ENCODE data around the gene E4F1. TPM values are rescaled to one million over a fixed set of nuclear protein-coding genes. Genes with fewer than 3 reads are reported as not detected.

Gene E4F1
- total and polyA plus RNA-seq, 2 donors (not counting 3 experiments of a cell fraction or from before 2014, with no cell fraction given) = 28.6 to 32.7 TPM

GRCh38 chr16:2229632-2230250 lies 6.3 kb downstream of the E4F1 start:
- Histone ChIP-seq H3K4me1 (ENCODE audit: control insufficient read depth, extremely low read depth, insufficient read depth, low read length) (no peaks in the 10 kb centered on the region), H3K9ac (replicated peaks; ENCODE audit: extremely low read depth, insufficient read depth, low read length) (no peak overlapping the region), H3K79me2 (ENCODE audit: control insufficient read depth, insufficient read depth, low read length) (peaks cover 24% of the 10 kb centered on the region), H3K27ac (ENCODE audit: insufficient read depth, low read depth, low read length) (no peak overlapping the region), H3K27me3 (ENCODE audit: control insufficient read depth in 2 of 2, insufficient read depth in 2 of 2, low read length in 2 of 2) (no peaks in the 10 kb centered on the region), H3K4me3 (replicated peaks in 1 of 3; ENCODE audit: insufficient read depth in 1 of 3, low read depth in 1 of 3, low read length in 3 of 3) (no peak overlapping the region), H3K36me3 (ENCODE audit: control insufficient read depth in 2 of 2, extremely low read depth in 1 of 2, insufficient read depth in 2 of 2, low read length in 2 of 2) (peaks cover 9 to 44% of the 10 kb centered on the region in 2 experiments), H3K9me1 (replicated peaks; ENCODE audit: control insufficient read depth, extremely low read depth, insufficient read depth, low read length) (no peaks in the 10 kb centered on the region), H3K9me3 (replicated peaks; ENCODE audit: control insufficient read depth, insufficient read depth, low read length) (no peaks in the 10 kb centered on the region), H4K20me1 (replicated peaks; ENCODE audit: control insufficient read depth, extremely low read depth, insufficient read depth, low read length) (no peaks in the 10 kb centered on the region), H2AFZ (ENCODE audit: low read depth, low read length) (no peak overlapping the region), H3K4me2 (ENCODE audit: insufficient read depth, low read length) (no peak overlapping the region)
- intact Hi-C loops (cut with micrococcal nuclease) (no loop called here), dilution Hi-C loops (cut with MboI; ENCODE audit: extremely low pct_ligation_motif_present, low sequenced_read_pairs) (no loop called here)
- TF ChIP-seq EZH2 (IDR thresholded peaks at IDR 0.05; ENCODE audit: borderline replicate concordance, low read depth, low read length, severe bottlenecking) (no peak), POLR2AphosphoS5 (IDR thresholded peaks at IDR 0.05; ENCODE audit: insufficient read depth, low read depth, low read length) (no peak), POLR2A (IDR thresholded peaks at IDR 0.05; ENCODE audit: low read depth, low read length) (no peak), FOS (IDR thresholded peaks at IDR 0.05; ENCODE audit: borderline replicate concordance, insufficient read depth, low read length) (no peak)
- no peak for FAIRE-seq
- no TSS peak for BruUV-seq (replicated peaks)
- POLR2A ChIA-PET = no interaction called here
- CTCF ChIA-PET = no interaction called here
- no peak for DNase-seq (ENCODE audit: low read depth, low spot score)

GRCh38 chr16:2230376-2230775 lies 7.0 kb downstream of the E4F1 start:
- BruUV-seq (replicated peaks) = no TSS peak
- ChIA-PET POLR2A (no interaction called here), CTCF (no interaction called here)
- Histone ChIP-seq H2AFZ (ENCODE audit: low read depth, low read length) (no peak overlapping the region), H3K27ac (ENCODE audit: insufficient read depth, low read depth, low read length) (no peak overlapping the region), H3K9ac (replicated peaks; ENCODE audit: extremely low read depth, insufficient read depth, low read length) (no peak overlapping the region), H3K79me2 (ENCODE audit: control insufficient read depth, insufficient read depth, low read length) (peaks cover 18% of the 10 kb centered on the region), H3K4me3 (replicated peaks in 1 of 3; ENCODE audit: insufficient read depth in 1 of 3, low read depth in 1 of 3, low read length in 3 of 3) (no peak overlapping the region), H3K4me2 (ENCODE audit: insufficient read depth, low read length) (no peak overlapping the region), H3K36me3 (ENCODE audit: control insufficient read depth in 2 of 2, extremely low read depth in 1 of 2, insufficient read depth in 2 of 2, low read length in 2 of 2) (peaks cover 9 to 49% of the 10 kb centered on the region in 2 experiments), H4K20me1 (replicated peaks; ENCODE audit: control insufficient read depth, extremely low read depth, insufficient read depth, low read length) (no peaks in the 10 kb centered on the region), H3K9me1 (replicated peaks; ENCODE audit: control insufficient read depth, extremely low read depth, insufficient read depth, low read length) (no peaks in the 10 kb centered on the region), H3K27me3 (ENCODE audit: control insufficient read depth in 2 of 2, insufficient read depth in 2 of 2, low read length in 2 of 2) (no peaks in the 10 kb centered on the region), H3K4me1 (ENCODE audit: control insufficient read depth, extremely low read depth, insufficient read depth, low read length) (no peaks in the 10 kb centered on the region), H3K9me3 (replicated peaks; ENCODE audit: control insufficient read depth, insufficient read depth, low read length) (no peaks in the 10 kb centered on the region)
- DNase-seq (ENCODE audit: low read depth, low spot score) (no peak), FAIRE-seq (no peak)
- dilution Hi-C loops (cut with MboI; ENCODE audit: extremely low pct_ligation_motif_present, low sequenced_read_pairs) = no loop called here
- intact Hi-C loops (cut with micrococcal nuclease) = no loop called here
- TF ChIP-seq, protein P1, sequence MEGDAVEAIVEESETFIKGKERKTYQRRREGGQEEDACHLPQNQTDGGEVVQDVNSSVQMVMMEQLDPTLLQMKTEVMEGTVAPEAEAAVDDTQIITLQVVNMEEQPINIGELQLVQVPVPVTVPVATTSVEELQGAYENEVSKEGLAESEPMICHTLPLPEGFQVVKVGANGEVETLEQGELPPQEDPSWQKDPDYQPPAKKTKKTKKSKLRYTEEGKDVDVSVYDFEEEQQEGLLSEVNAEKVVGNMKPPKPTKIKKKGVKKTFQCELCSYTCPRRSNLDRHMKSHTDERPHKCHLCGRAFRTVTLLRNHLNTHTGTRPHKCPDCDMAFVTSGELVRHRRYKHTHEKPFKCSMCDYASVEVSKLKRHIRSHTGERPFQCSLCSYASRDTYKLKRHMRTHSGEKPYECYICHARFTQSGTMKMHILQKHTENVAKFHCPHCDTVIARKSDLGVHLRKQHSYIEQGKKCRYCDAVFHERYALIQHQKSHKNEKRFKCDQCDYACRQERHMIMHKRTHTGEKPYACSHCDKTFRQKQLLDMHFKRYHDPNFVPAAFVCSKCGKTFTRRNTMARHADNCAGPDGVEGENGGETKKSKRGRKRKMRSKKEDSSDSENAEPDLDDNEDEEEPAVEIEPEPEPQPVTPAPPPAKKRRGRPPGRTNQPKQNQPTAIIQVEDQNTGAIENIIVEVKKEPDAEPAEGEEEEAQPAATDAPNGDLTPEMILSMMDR (IDR thresholded peaks at IDR 0.05; ENCODE audit: extremely low read depth in 1 of 2, insufficient read depth in 1 of 2, low read depth in 1 of 2, low read length in 2 of 2) = no peak
- no peak for TF ChIP-seq JUN (IDR thresholded peaks at IDR 0.05; ENCODE audit: borderline replicate concordance, insufficient read depth, insufficient read length, low read depth)
- no peak for TF ChIP-seq MYC (IDR thresholded peaks at IDR 0.05; ENCODE audit: low read depth, low read length)
- TF ChIP-seq EZH2 (IDR thresholded peaks at IDR 0.05; ENCODE audit: borderline replicate concordance, low read depth, low read length, severe bottlenecking) = no peak
- TF ChIP-seq GATA2 (IDR thresholded peaks at IDR 0.05; ENCODE audit: insufficient read depth, insufficient read length, low read depth, low read length) = no peak
- TF ChIP-seq FOS (IDR thresholded peaks at IDR 0.05; ENCODE audit: borderline replicate concordance, insufficient read depth, low read length) = no peak
- no peak for TF ChIP-seq POLR2AphosphoS5 (IDR thresholded peaks at IDR 0.05; ENCODE audit: insufficient read depth, low read depth, low read length)
- TF ChIP-seq MAX (IDR thresholded peaks at IDR 0.05; ENCODE audit: insufficient read depth, insufficient read length) = no peak
- TF ChIP-seq POLR2A (IDR thresholded peaks at IDR 0.05; ENCODE audit: low read depth, low read length) = no peak

Data from endothelial cell of umbilical vein (primary cell).